ENCODE measurements around the gene OLIG2.

OLIG2 gene

GRCh38 chr21:33075128-33075527 is 49.4 kb downstream of the OLIG2 start:
- no peaks in the 10 kb centered on the region for H3K9me3 ChIP-seq (ENCODE audit: control insufficient read depth, low read length)
- H3K27ac ChIP-seq (ENCODE audit: low read depth, low read length, severe bottlenecking) = no peak overlapping the region
- peaks cover 15% of the 10 kb centered on the region for H3K4me1 ChIP-seq (ENCODE audit: control insufficient read depth, insufficient read depth, low read length, poor library complexity, severe bottlenecking)
- H3K36me3 ChIP-seq (ENCODE audit: control insufficient read depth, insufficient read depth, low read length) = no peaks in the 10 kb centered on the region
- WGBS, 2 experiments (ENCODE audit: insufficient coverage in 2 of 2) = 18 to 22% methylated on average over 6 to 9 of the region's 9 CpGs
- no peak overlapping the region for H3K4me3 ChIP-seq (ENCODE audit: extremely low read depth, insufficient read depth, low read length, poor library complexity, severe bottlenecking)

GRCh38 chr21:33075596-33076195 is 50.0 kb downstream of the OLIG2 start:
- H3K9me3 ChIP-seq (ENCODE audit: control insufficient read depth, low read length) = no peaks in the 10 kb centered on the region
- no peaks in the 10 kb centered on the region for H3K36me3 ChIP-seq (ENCODE audit: control insufficient read depth, insufficient read depth, low read length)
- H3K4me1 ChIP-seq (ENCODE audit: control insufficient read depth, insufficient read depth, low read length, poor library complexity, severe bottlenecking) = peaks cover 15% of the 10 kb centered on the region
- 37 to 47% methylated on average over 10 to 11 of the region's 11 CpGs for WGBS, 2 experiments (ENCODE audit: insufficient coverage in 2 of 2)
- H3K4me3 ChIP-seq (ENCODE audit: extremely low read depth, insufficient read depth, low read length, poor library complexity, severe bottlenecking) = no peak overlapping the region
- no peak overlapping the region for H3K27ac ChIP-seq (ENCODE audit: low read depth, low read length, severe bottlenecking)

- no peak overlapping the region for H3K4me3 ChIP-seq (ENCODE audit: extremely low read depth, insufficient read depth, low read length, poor library complexity, severe bottlenecking)
- H3K9me3 ChIP-seq (ENCODE audit: control insufficient read depth, low read length) = no peaks in the 10 kb centered on the region
- no peaks in the 10 kb centered on the region for H3K36me3 ChIP-seq (ENCODE audit: control insufficient read depth, insufficient read depth, low read length)
- 82 to 96% methylated on average over 4 to 5 of the region's 11 CpGs for WGBS, 2 experiments (ENCODE audit: insufficient coverage in 2 of 2)
- H3K27ac ChIP-seq (ENCODE audit: low read depth, low read length, severe bottlenecking) = no peak overlapping the region
- peaks cover 4% of the 10 kb centered on the region for H3K4me1 ChIP-seq (ENCODE audit: control insufficient read depth, insufficient read depth, low read length, poor library complexity, severe bottlenecking)
These were observed 51.0 kb downstream of the OLIG2 start for GRCh38 chr21:33076600-33077329.

Data from mesodermal cell (in vitro differentiated cells).